ENCODE results near the gene HOXC9. TPM values are rescaled to one million over a fixed set of nuclear protein-coding genes. Genes with fewer than 3 reads are reported as not detected.

The HOXC9 gene
- total RNA-seq, 1 experiment from 2014 or later = 1.9 TPM

GRCh38 chr12:53992377-53992889, 7.5 kb upstream of the HOXC9 start:
- H3K9me3 ChIP-seq = no peaks in the 10 kb centered on the region
- H3K27me3 ChIP-seq = no peaks in the 10 kb centered on the region
- no peak overlapping the region for H3K4me3 ChIP-seq
- peaks cover 20% of the 10 kb centered on the region for H3K36me3 ChIP-seq
- no peak for DNase-seq

GRCh38 chr12:53993162-53994008, 6.6 kb upstream of the HOXC9 start:
- no peak for DNase-seq
- no peaks in the 10 kb centered on the region for H3K27me3 ChIP-seq

GRCh38 chr12:53994009-53994263, 6.0 kb upstream of the HOXC9 start:
- Histone ChIP-seq H3K9me3 (no peaks in the 10 kb centered on the region), H3K36me3 (peaks cover 11% of the 10 kb centered on the region), H3K4me3 (peak overlapping the region; percentile 72), H3K27me3 (no peaks in the 10 kb centered on the region)
- DNase-seq = no peak

More at GRCh38 chr12:53993162-53994008, 6.6 kb upstream of the HOXC9 start:
- H3K36me3 ChIP-seq = peaks cover 12% of the 10 kb centered on the region
- H3K4me3 ChIP-seq = peak overlapping the region; percentile 72; the same call in 1 of the 2 replicates
- no peaks in the 10 kb centered on the region for H3K9me3 ChIP-seq

GRCh38 chr12:53994264-53995001, 5.5 kb upstream of the HOXC9 start:
- DNase-seq = peak; percentile 49
- Histone ChIP-seq H3K4me3 (peak overlapping the region; percentile 72), H3K27me3 (no peaks in the 10 kb centered on the region), H3K36me3 (peaks cover 10% of the 10 kb centered on the region), H3K9me3 (no peaks in the 10 kb centered on the region)

- peak overlapping the region; percentile 72 for H3K4me3 ChIP-seq
- DNase-seq = no peak
- H3K27me3 ChIP-seq = no peaks in the 10 kb centered on the region
- peaks cover 10% of the 10 kb centered on the region for H3K36me3 ChIP-seq
- no peaks in the 10 kb centered on the region for H3K9me3 ChIP-seq
Measured at GRCh38 chr12:53995002-53995377, 5.0 kb upstream of the HOXC9 start.

- DNase-seq = peak; percentile 90
- H3K9me3 ChIP-seq = no peaks in the 10 kb centered on the region
- peaks cover 10% of the 10 kb centered on the region for H3K36me3 ChIP-seq
- H3K4me3 ChIP-seq = peak overlapping the region; percentile 72
- no peaks in the 10 kb centered on the region for H3K27me3 ChIP-seq
Measured at GRCh38 chr12:53995378-53996239, 4.4 kb upstream of the HOXC9 start.

GRCh38 chr12:53996240-53997203, 3.4 kb upstream of the HOXC9 start:
- Histone ChIP-seq H3K27me3 (no peaks in the 10 kb centered on the region), H3K9me3 (no peaks in the 10 kb centered on the region), H3K36me3 (peaks cover 8% of the 10 kb centered on the region), H3K4me3 (peak overlapping the region; percentile 72)
- DNase-seq = peak; percentile 47

- peak overlapping the region; percentile 72 for H3K4me3 ChIP-seq
- DNase-seq = peak; percentile 68
Measured at GRCh38 chr12:53997204-53998109, 2.5 kb upstream of the HOXC9 start.

GRCh38 chr12:53998110-53998899, 1.7 kb upstream of the HOXC9 start:
- Histone ChIP-seq H3K27me3 (no peaks in the 10 kb centered on the region), H3K36me3 (peaks cover 13% of the 10 kb centered on the region), H3K4me3 (peak overlapping the region; percentile 72), H3K9me3 (no peaks in the 10 kb centered on the region)
- no peak for DNase-seq

More at GRCh38 chr12:53997204-53998109, 2.5 kb upstream of the HOXC9 start:
- H3K36me3 ChIP-seq = peaks cover 8% of the 10 kb centered on the region
- H3K9me3 ChIP-seq = no peaks in the 10 kb centered on the region
- no peaks in the 10 kb centered on the region for H3K27me3 ChIP-seq

- DNase-seq = no peak
- Histone ChIP-seq H3K4me3 (peak overlapping the region; percentile 72), H3K27me3 (no peaks in the 10 kb centered on the region), H3K36me3 (peaks cover 13% of the 10 kb centered on the region), H3K9me3 (no peaks in the 10 kb centered on the region)
Measured at GRCh38 chr12:53998900-53999236, 1.1 kb upstream of the HOXC9 start.

GRCh38 chr12:53999559-54000115, 324 bp upstream of the HOXC9 start:
- no peaks in the 10 kb centered on the region for H3K9me3 ChIP-seq
- H3K4me3 ChIP-seq = peak overlapping the region; percentile 72

GRCh38 chr12:54001283-54002187, 1.6 kb downstream of the HOXC9 start:
- DNase-seq = no peak
- peak overlapping the region; percentile 72 for H3K4me3 ChIP-seq
- no peaks in the 10 kb centered on the region for H3K27me3 ChIP-seq
- peaks cover 15% of the 10 kb centered on the region for H3K36me3 ChIP-seq
- no peaks in the 10 kb centered on the region for H3K9me3 ChIP-seq

More at GRCh38 chr12:53999559-54000115, 324 bp upstream of the HOXC9 start:
- peaks cover 13% of the 10 kb centered on the region for H3K36me3 ChIP-seq
- DNase-seq = peak; percentile 81
- H3K27me3 ChIP-seq = no peaks in the 10 kb centered on the region

GRCh38 chr12:54002278-54002914, 2.4 kb downstream of the HOXC9 start:
- no peaks in the 10 kb centered on the region for H3K27me3 ChIP-seq
- no peaks in the 10 kb centered on the region for H3K9me3 ChIP-seq
- H3K4me3 ChIP-seq = no peak overlapping the region
- DNase-seq = no peak
- peaks cover 15% of the 10 kb centered on the region for H3K36me3 ChIP-seq
